Astrocyte (in vitro differentiated cells and primary cell): ENCODE data around the gene SLCO3A1.

Experiments
- CTCF ChIP-seq: IDR thresholded peaks from 2 replicates; pipeline ENCODE4 v1.5.1; 2011; ENCODE audit warnings: low read depth, mild to moderate bottlenecking, inconsistent platforms, low read length, moderate library complexity; ENCODE audit not compliant: insufficient read depth
- EZH2 ChIP-seq: IDR thresholded peaks from 2 replicates; pipeline ENCODE4 v1.6.1; 2012; ENCODE audit warnings: mild to moderate bottlenecking, low read length, inconsistent platforms; ENCODE audit not compliant: insufficient read depth

DNA sequence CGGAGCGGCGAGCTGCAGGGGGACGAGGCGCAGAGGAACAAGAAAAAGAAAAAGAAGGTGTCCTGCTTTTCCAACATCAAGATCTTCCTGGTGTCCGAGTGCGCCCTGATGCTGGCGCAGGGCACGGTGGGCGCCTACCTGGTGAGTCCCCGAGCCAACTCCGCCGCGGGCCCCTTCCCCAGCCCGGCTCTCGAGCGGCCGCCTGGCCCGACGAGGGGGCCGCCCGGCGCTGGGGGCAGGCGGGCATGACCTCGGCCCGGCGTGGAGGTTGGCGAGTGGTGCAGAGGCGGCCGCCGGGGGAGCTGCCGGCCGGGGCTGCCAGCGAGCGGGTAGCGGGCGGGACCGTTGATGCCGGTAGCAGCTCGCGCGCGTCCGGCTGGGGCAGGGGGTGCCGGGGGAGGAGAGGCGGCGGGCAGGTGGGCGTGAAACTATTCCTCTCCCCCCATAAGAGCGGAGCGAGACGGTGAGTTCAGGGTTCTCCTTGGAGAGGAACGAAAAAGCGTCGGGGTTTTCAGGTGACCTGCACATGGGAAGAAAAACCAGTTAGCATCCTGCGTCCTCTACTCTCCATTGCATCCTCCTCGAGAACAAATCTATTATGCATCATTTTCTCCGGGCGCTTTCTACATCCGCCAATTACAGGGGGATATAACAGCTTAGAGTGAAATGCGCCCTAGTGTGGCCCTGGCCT lies 585 bp downstream of the SLCO3A1 start:
- TF ChIP-seq CTCF (no peak), EZH2 (no peak)
